WTC11 (cell line): Measurements from ENCODE around the gene SGCD. TPM values are rescaled to one million over a fixed set of nuclear protein-coding genes. Genes with fewer than 3 reads are reported as not detected.

Experiments used
- ATAC-seq: fragments of 200-7000 bp; cut with Tn5 transposase; 2 replicates; pipeline ENCODE4 v1.10.0; 2021; ENCODE audit warnings: mild to moderate bottlenecking, moderate library complexity
- CTCF ChIA-PET: fragments of 300-600 bp; sonication (Branson Sonifier 250); formaldehyde crosslinking; loops from one replicate; lab custom pipeline; 2021; ENCODE audit warnings: antibody characterized with exemption; lab: Charles Lee
- POLR2A ChIA-PET: fragments of 350-600 bp; sonication (Branson Sonifier 250); formaldehyde crosslinking; loops from one replicate; lab custom pipeline; 2021; ENCODE audit warnings: antibody characterized with exemption; lab: Charles Lee
- DNase-seq: peaks from one replicate; pipeline ENCODE4 v3.0.0; 2021; ENCODE audit warnings: low spot score
- H3K27ac Mint-ChIP-seq: 2 replicates; pipeline ENCODE4 v1.8.0; 2021; ENCODE audit warnings: mixed read lengths
- H3K27me3 Mint-ChIP-seq: 2 replicates; pipeline ENCODE4 v1.8.0; 2021; ENCODE audit warnings: low read depth, mild to moderate bottlenecking, moderate library complexity, mixed read lengths
- H3K36me3 Mint-ChIP-seq: 2 replicates; pipeline ENCODE4 v1.8.0; 2021; ENCODE audit warnings: mixed read lengths
- H3K4me1 Mint-ChIP-seq: 2 replicates; pipeline ENCODE4 v1.8.0; 2022; ENCODE audit warnings: mixed read lengths
- H3K4me3 Mint-ChIP-seq: 2 replicates; pipeline ENCODE4 v1.8.0; 2021; ENCODE audit warnings: mild to moderate bottlenecking, moderate library complexity, mixed read lengths
- H3K9me3 Mint-ChIP-seq: 2 replicates; pipeline ENCODE4 v1.8.0; 2021; ENCODE audit warnings: mixed read lengths
- CREM ChIP-seq: sonication (generic); formaldehyde crosslinking; IDR thresholded peaks from 2 replicates; pipeline ENCODE4 v1.8.1; 2022; ENCODE audit warnings: mild to moderate bottlenecking, missing genetic modification reagents, moderate library complexity
- FOXJ3 ChIP-seq: sonication (generic); formaldehyde crosslinking; IDR thresholded peaks from 2 replicates; pipeline ENCODE4 v1.9.0; 2021; ENCODE audit warnings: missing genetic modification reagents, mild to moderate bottlenecking, borderline replicate concordance
- GABPB1 ChIP-seq: sonication (generic); formaldehyde crosslinking; IDR thresholded peaks from 2 replicates; pipeline ENCODE4 v1.8.1; 2023; ENCODE audit warnings: mild to moderate bottlenecking, missing genetic modification reagents
- HMGA2 ChIP-seq: fragments of 250-450 bp; sonication (Bioruptor Pico); IDR thresholded peaks from 2 replicates; pipeline ENCODE4 v1.4.0; 2021; ENCODE audit warnings: mild to moderate bottlenecking, moderate library complexity
- MYBL2 ChIP-seq: sonication (generic); formaldehyde crosslinking; IDR thresholded peaks from 2 replicates; pipeline ENCODE4 v1.8.1; 2023; ENCODE audit warnings: mild to moderate bottlenecking, moderate library complexity, missing genetic modification reagents
- OVOL2 ChIP-seq: fragments of 250-450 bp; sonication (Bioruptor Pico); IDR thresholded peaks from 2 replicates; pipeline ENCODE4 v1.9.0; 2021; ENCODE audit warnings: mild to moderate bottlenecking, borderline replicate concordance
- RORB ChIP-seq: fragments of 250-450 bp; sonication (Bioruptor Pico); IDR thresholded peaks from 2 replicates; pipeline ENCODE4 v1.9.0; 2021; ENCODE audit warnings: mild to moderate bottlenecking
- TP53 ChIP-seq: sonication (generic); formaldehyde crosslinking; IDR thresholded peaks from 2 replicates; pipeline ENCODE4 v1.8.1; 2023; ENCODE audit warnings: mild to moderate bottlenecking, missing genetic modification reagents
- ZNF232 ChIP-seq: sonication (generic); formaldehyde crosslinking; IDR thresholded peaks from 2 replicates; pipeline ENCODE4 v1.8.0; 2022; ENCODE audit warnings: mild to moderate bottlenecking, missing genetic modification reagents
- ZNF396 ChIP-seq: fragments of 250-450 bp; sonication (Bioruptor Pico); IDR thresholded peaks from 2 replicates; pipeline ENCODE4 v1.8.0; 2021; ENCODE audit warnings: mild to moderate bottlenecking, moderate library complexity, borderline replicate concordance
- total RNA-seq: library from RNA; stranded (reverse); gene quantifications from 3 replicates; pipeline ENCODE4 v1.2.3, GENCODE V29; 2021
- TF ChIP-seq, protein P1 (sequence below): sonication (generic); formaldehyde crosslinking; IDR thresholded peaks from 2 replicates; pipeline ENCODE4 v1.8.0; 2022; ENCODE audit warnings: mild to moderate bottlenecking, missing genetic modification reagents
- TF ChIP-seq, protein P2 (sequence below): fragments of 250-450 bp; sonication (Bioruptor Pico); IDR thresholded peaks from 2 replicates; pipeline ENCODE4 v1.9.0; 2021; ENCODE audit warnings: mild to moderate bottlenecking, borderline replicate concordance
- TF ChIP-seq, protein P3 (sequence below): sonication (generic); formaldehyde crosslinking; conservative IDR thresholded peaks from 2 replicates; pipeline ENCODE4 v1.8.1; 2023; ENCODE audit warnings: mild to moderate bottlenecking, low read depth, missing genetic modification reagents, moderate library complexity
- TF ChIP-seq, protein P4 (sequence below): sonication (generic); formaldehyde crosslinking; IDR thresholded peaks from 2 replicates; pipeline ENCODE4 v1.8.1; 2022; ENCODE audit warnings: mild to moderate bottlenecking, missing genetic modification reagents, moderate library complexity, borderline replicate concordance
- TF ChIP-seq, protein P5 (sequence below): sonication (generic); formaldehyde crosslinking; IDR thresholded peaks from 2 replicates; pipeline ENCODE4 v1.8.0; 2023; ENCODE audit warnings: missing genetic modification reagents
- TF ChIP-seq, protein P6 (sequence below): sonication (generic); formaldehyde crosslinking; IDR thresholded peaks from 2 replicates; pipeline ENCODE4 v1.8.1; 2023; ENCODE audit warnings: mild to moderate bottlenecking, moderate library complexity, missing genetic modification reagents
- TF ChIP-seq, protein P7 (sequence below): sonication (generic); formaldehyde crosslinking; IDR thresholded peaks from 2 replicates; pipeline ENCODE4 v1.8.1; 2023; ENCODE audit warnings: mild to moderate bottlenecking, missing genetic modification reagents, moderate library complexity
- TF ChIP-seq, protein P8 (sequence below): fragments of 250-450 bp; sonication (Bioruptor Pico); IDR thresholded peaks from 2 replicates; pipeline ENCODE4 v1.9.0; 2021; ENCODE audit warnings: moderate library complexity, mild to moderate bottlenecking, inconsistent platforms, borderline replicate concordance
- TF ChIP-seq, protein P9 (sequence below): fragments of 250-450 bp; sonication (Bioruptor Pico); conservative IDR thresholded peaks from 2 replicates; pipeline ENCODE4 v1.9.0; 2021; ENCODE audit warnings: mild to moderate bottlenecking
- TF ChIP-seq, protein P10 (sequence below): sonication (generic); formaldehyde crosslinking; IDR thresholded peaks from 2 replicates; pipeline ENCODE4 v1.8.0; 2022; ENCODE audit warnings: mild to moderate bottlenecking, missing genetic modification reagents

SGCD gene
- total RNA-seq, 1 experiment from 2014 or later, result 0.33 TPM

DNA sequence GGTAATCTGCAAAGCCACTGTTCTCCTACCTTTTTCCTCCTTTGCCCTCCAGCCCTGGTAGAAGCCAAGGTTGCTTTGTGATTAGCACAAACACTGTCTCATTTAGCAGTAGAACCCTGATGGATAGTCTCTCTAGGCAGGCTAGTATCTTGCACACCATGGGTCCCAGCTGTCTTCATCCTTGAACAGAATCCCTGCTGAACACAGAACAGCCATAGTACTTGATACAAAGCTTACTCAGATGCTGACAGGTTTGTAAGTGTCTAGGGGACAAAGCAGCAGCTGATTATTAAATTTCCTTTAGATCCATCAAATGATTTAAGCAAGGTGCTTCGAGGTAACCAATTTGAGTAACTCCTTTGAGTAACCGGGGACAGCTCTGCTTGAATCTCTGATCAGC is 359.4 kb downstream of the SGCD start (continued):
- TF ChIP-seq OVOL2, result no peak
- no peak for TF ChIP-seq HMGA2 (CRISPR knock-in tag)
- TF ChIP-seq, protein P1, sequence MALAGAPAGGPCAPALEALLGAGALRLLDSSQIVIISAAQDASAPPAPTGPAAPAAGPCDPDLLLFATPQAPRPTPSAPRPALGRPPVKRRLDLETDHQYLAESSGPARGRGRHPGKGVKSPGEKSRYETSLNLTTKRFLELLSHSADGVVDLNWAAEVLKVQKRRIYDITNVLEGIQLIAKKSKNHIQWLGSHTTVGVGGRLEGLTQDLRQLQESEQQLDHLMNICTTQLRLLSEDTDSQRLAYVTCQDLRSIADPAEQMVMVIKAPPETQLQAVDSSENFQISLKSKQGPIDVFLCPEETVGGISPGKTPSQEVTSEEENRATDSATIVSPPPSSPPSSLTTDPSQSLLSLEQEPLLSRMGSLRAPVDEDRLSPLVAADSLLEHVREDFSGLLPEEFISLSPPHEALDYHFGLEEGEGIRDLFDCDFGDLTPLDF, result no peak
- no peak for TF ChIP-seq GABPB1 (CRISPR knock-in tag)
- TF ChIP-seq, all 79 proteins: peak for 0

DNA sequence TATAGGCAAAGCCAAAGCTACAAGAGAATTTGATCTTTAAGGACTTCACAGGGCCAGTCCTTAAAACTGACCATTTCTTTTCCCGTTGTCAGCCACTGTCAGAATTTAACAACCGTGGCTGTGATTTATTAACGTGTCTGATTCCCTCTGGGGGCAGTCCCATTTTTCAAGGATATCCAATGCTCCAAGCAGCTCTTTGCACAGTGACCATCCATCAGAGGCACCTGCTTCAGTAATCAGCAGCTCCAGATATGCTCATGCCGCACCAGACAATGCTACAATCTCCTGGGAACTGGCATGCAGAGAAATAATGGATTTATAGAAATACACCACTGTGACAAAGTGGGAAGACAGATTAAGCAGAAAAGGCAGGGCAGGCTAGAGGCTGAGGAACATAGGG is 359.8 kb downstream of the SGCD start:
- H3K4me3 Mint-ChIP-seq, result no peak overlapping the region
- POLR2A ChIA-PET, result no interaction called here
- H3K4me1 Mint-ChIP-seq, result peaks cover 37% of the 10 kb centered on the region
- no peak overlapping the region for H3K27ac Mint-ChIP-seq
- H3K27me3 Mint-ChIP-seq, result no peaks in the 10 kb centered on the region
- TF ChIP-seq MYBL2 (CRISPR knock-in tag), result no peak
- TF ChIP-seq, protein P2, sequence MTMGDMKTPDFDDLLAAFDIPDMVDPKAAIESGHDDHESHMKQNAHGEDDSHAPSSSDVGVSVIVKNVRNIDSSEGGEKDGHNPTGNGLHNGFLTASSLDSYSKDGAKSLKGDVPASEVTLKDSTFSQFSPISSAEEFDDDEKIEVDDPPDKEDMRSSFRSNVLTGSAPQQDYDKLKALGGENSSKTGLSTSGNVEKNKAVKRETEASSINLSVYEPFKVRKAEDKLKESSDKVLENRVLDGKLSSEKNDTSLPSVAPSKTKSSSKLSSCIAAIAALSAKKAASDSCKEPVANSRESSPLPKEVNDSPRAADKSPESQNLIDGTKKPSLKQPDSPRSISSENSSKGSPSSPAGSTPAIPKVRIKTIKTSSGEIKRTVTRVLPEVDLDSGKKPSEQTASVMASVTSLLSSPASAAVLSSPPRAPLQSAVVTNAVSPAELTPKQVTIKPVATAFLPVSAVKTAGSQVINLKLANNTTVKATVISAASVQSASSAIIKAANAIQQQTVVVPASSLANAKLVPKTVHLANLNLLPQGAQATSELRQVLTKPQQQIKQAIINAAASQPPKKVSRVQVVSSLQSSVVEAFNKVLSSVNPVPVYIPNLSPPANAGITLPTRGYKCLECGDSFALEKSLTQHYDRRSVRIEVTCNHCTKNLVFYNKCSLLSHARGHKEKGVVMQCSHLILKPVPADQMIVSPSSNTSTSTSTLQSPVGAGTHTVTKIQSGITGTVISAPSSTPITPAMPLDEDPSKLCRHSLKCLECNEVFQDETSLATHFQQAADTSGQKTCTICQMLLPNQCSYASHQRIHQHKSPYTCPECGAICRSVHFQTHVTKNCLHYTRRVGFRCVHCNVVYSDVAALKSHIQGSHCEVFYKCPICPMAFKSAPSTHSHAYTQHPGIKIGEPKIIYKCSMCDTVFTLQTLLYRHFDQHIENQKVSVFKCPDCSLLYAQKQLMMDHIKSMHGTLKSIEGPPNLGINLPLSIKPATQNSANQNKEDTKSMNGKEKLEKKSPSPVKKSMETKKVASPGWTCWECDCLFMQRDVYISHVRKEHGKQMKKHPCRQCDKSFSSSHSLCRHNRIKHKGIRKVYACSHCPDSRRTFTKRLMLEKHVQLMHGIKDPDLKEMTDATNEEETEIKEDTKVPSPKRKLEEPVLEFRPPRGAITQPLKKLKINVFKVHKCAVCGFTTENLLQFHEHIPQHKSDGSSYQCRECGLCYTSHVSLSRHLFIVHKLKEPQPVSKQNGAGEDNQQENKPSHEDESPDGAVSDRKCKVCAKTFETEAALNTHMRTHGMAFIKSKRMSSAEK (CRISPR knock-in tag), result no peak
- TF ChIP-seq TP53, result no peak
- TF ChIP-seq, protein P3, sequence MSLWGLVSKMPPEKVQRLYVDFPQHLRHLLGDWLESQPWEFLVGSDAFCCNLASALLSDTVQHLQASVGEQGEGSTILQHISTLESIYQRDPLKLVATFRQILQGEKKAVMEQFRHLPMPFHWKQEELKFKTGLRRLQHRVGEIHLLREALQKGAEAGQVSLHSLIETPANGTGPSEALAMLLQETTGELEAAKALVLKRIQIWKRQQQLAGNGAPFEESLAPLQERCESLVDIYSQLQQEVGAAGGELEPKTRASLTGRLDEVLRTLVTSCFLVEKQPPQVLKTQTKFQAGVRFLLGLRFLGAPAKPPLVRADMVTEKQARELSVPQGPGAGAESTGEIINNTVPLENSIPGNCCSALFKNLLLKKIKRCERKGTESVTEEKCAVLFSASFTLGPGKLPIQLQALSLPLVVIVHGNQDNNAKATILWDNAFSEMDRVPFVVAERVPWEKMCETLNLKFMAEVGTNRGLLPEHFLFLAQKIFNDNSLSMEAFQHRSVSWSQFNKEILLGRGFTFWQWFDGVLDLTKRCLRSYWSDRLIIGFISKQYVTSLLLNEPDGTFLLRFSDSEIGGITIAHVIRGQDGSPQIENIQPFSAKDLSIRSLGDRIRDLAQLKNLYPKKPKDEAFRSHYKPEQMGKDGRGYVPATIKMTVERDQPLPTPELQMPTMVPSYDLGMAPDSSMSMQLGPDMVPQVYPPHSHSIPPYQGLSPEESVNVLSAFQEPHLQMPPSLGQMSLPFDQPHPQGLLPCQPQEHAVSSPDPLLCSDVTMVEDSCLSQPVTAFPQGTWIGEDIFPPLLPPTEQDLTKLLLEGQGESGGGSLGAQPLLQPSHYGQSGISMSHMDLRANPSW (CRISPR knock-in tag), result no peak
- TF ChIP-seq, protein P4, sequence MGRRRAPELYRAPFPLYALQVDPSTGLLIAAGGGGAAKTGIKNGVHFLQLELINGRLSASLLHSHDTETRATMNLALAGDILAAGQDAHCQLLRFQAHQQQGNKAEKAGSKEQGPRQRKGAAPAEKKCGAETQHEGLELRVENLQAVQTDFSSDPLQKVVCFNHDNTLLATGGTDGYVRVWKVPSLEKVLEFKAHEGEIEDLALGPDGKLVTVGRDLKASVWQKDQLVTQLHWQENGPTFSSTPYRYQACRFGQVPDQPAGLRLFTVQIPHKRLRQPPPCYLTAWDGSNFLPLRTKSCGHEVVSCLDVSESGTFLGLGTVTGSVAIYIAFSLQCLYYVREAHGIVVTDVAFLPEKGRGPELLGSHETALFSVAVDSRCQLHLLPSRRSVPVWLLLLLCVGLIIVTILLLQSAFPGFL, result no peak
- TF ChIP-seq FOXJ3 (CRISPR knock-in tag), result no peak
- TF ChIP-seq, protein P5, sequence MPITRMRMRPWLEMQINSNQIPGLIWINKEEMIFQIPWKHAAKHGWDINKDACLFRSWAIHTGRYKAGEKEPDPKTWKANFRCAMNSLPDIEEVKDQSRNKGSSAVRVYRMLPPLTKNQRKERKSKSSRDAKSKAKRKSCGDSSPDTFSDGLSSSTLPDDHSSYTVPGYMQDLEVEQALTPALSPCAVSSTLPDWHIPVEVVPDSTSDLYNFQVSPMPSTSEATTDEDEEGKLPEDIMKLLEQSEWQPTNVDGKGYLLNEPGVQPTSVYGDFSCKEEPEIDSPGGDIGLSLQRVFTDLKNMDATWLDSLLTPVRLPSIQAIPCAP (CRISPR knock-in tag), result no peak
- TF ChIP-seq GABPB1 (CRISPR knock-in tag), result no peak
- TF ChIP-seq, protein P6, sequence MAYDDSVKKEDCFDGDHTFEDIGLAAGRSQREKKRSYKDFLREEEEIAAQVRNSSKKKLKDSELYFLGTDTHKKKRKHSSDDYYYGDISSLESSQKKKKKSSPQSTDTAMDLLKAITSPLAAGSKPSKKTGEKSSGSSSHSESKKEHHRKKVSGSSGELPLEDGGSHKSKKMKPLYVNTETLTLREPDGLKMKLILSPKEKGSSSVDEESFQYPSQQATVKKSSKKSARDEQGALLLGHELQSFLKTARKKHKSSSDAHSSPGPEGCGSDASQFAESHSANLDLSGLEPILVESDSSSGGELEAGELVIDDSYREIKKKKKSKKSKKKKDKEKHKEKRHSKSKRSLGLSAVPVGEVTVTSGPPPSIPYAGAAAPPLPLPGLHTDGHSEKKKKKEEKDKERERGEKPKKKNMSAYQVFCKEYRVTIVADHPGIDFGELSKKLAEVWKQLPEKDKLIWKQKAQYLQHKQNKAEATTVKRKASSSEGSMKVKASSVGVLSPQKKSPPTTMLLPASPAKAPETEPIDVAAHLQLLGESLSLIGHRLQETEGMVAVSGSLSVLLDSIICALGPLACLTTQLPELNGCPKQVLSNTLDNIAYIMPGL (CRISPR knock-in tag), result no peak
- no peak for TF ChIP-seq RORB (CRISPR knock-in tag)
- TF ChIP-seq, protein P7, sequence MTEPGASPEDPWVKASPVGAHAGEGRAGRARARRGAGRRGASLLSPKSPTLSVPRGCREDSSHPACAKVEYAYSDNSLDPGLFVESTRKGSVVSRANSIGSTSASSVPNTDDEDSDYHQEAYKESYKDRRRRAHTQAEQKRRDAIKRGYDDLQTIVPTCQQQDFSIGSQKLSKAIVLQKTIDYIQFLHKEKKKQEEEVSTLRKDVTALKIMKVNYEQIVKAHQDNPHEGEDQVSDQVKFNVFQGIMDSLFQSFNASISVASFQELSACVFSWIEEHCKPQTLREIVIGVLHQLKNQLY (CRISPR knock-in tag), result no peak
- TF ChIP-seq, protein P8, sequence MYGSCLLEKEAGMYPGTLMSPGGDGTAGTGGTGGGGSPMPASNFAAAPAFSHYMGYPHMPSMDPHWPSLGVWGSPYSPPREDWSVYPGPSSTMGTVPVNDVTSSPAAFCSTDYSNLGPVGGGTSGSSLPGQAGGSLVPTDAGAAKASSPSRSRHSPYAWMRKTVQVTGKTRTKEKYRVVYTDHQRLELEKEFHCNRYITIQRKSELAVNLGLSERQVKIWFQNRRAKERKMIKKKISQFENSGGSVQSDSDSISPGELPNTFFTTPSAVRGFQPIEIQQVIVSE (CRISPR knock-in tag), result no peak
- no peak for TF ChIP-seq CREM
- TF ChIP-seq, protein P9, sequence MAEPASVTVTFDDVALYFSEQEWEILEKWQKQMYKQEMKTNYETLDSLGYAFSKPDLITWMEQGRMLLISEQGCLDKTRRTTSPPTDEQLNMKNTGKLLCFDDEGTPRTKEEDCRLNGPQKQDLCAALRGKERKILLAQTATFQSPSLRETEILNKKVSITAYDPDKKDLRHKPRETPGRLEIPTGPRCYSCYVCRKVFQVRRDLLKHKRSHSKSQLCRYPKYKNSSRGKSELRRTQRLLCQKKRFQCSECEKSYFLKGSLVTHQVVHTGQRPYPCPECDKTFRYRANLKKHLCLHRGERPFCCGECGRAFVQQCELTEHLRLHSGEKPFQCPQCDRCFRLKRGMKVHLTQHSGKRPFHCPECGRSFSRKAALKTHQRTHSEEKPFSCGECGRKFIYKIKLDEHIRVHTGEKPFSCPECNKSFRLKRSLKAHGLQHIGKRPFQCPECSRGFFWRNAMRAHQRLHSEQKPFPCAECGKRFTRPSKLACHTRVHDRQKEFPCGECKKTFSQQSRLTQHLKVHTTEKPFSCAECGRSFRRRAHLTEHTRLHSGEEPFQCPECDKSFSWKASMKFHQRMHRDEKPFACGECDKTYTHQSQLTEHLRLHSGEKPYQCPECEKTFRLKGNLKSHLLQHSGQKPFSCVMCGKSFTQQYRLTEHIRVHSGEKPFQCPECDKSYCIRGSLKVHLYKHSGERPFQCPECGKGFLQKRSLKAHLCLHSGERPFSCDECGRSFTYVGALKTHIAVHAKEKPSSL (CRISPR knock-in tag), result no peak
- TF ChIP-seq ZNF396 (CRISPR knock-in tag), result no peak
- TF ChIP-seq ZNF232 (CRISPR knock-in tag), result no peak
- TF ChIP-seq, protein P10, sequence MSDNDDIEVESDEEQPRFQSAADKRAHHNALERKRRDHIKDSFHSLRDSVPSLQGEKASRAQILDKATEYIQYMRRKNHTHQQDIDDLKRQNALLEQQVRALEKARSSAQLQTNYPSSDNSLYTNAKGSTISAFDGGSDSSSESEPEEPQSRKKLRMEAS (CRISPR knock-in tag), result no peak
- H3K36me3 Mint-ChIP-seq, result no peaks in the 10 kb centered on the region
- H3K9me3 Mint-ChIP-seq, result no peaks in the 10 kb centered on the region
- DNase-seq (no peak), ATAC-seq (no peak)
- CTCF ChIA-PET, result no interaction called here
